ENCODE data around the gene CAMK2D.

DNA sequence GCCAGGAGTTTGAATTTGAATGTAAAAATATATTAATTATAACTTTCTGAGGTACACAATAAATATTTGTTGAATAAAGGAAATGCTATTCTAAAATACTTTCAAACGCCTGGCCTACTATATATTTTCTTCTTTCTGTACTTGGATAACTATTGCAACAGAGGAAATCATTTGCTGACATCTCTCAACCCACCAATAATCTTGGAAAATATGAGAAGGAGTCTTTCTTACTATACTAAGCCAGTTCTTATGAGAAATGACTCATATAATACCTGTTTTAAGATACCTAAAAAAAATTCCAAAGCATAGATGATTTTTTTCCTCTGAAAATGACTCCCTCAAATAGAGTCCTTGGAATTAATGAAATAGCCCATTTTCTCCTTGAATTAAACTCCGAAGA is 64.1 kb downstream of the CAMK2D start:
- TF ChIP-seq, protein P1, sequence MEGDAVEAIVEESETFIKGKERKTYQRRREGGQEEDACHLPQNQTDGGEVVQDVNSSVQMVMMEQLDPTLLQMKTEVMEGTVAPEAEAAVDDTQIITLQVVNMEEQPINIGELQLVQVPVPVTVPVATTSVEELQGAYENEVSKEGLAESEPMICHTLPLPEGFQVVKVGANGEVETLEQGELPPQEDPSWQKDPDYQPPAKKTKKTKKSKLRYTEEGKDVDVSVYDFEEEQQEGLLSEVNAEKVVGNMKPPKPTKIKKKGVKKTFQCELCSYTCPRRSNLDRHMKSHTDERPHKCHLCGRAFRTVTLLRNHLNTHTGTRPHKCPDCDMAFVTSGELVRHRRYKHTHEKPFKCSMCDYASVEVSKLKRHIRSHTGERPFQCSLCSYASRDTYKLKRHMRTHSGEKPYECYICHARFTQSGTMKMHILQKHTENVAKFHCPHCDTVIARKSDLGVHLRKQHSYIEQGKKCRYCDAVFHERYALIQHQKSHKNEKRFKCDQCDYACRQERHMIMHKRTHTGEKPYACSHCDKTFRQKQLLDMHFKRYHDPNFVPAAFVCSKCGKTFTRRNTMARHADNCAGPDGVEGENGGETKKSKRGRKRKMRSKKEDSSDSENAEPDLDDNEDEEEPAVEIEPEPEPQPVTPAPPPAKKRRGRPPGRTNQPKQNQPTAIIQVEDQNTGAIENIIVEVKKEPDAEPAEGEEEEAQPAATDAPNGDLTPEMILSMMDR (conservative IDR thresholded peaks at IDR 0.05; ENCODE audit: low read depth, low read length) = no peak
- no peak for TF ChIP-seq EZH2 (IDR thresholded peaks at IDR 0.05; ENCODE audit: borderline replicate concordance, low read depth, low read length, poor library complexity, severe bottlenecking)
